SU-DHL-6 (cell line): ENCODE results near the gene PLEKHG2.

Experiments used
- EZH2phosphoT487 ChIP-seq: fragments of 200-600 bp; sonication (generic), shearing (Covaris generic); conservative IDR thresholded peaks from 2 replicates; pipeline ENCODE4 v1.6.1; 2018; ENCODE audit warnings: mild to moderate bottlenecking, antibody characterized with exemption, low read length, moderate library complexity, mixed read lengths
- TF ChIP-seq, protein P1 (sequence below): fragments of 200-600 bp; sonication (generic); IDR thresholded peaks from one replicate; pipeline ENCODE4 v1.5.1; 2017; ENCODE audit warnings: antibody characterized with exemption, mild to moderate bottlenecking, low read length, moderate library complexity; ENCODE audit not compliant: insufficient read depth, poor library complexity, severe bottlenecking

DNA sequence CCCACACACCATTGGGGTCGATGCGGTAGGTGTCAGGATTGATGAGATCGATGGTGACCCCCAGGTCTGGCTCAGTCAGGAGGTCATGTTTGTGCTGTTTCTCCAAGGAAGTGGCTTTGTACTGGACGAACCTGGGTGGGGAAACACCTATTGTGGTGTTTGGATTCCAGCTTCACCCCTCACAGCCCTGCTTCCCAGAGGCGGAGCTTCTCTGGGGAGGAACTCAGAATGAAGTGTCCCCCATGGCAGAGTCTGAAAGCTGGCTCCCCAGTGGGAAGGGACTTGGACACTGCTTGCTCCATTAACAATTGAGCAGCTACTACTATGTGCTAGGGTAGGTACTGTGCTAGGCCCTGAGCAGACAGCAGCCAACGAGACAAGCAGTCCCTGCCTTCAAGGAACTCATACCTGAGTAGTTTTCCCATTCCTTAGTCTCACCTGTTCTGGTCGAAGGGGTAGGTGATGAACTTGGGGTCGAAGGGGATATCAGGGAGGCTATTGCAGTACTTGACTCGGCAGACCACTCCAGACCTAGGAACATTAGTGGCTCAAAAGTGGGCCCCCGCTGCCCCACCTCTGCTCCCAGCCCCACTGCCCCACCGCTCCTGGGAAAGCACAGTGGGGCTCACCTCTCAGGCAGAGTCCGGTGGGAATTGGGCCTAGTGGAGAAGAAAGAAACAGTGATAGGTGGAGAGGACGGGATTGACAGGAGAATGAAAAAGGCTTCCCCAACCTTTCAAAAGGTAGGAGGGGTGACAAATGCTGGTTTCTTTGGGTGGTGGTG lies 22.6 kb upstream of the PLEKHG2 start:
- no peak for TF ChIP-seq EZH2phosphoT487
- TF ChIP-seq, protein P1, sequence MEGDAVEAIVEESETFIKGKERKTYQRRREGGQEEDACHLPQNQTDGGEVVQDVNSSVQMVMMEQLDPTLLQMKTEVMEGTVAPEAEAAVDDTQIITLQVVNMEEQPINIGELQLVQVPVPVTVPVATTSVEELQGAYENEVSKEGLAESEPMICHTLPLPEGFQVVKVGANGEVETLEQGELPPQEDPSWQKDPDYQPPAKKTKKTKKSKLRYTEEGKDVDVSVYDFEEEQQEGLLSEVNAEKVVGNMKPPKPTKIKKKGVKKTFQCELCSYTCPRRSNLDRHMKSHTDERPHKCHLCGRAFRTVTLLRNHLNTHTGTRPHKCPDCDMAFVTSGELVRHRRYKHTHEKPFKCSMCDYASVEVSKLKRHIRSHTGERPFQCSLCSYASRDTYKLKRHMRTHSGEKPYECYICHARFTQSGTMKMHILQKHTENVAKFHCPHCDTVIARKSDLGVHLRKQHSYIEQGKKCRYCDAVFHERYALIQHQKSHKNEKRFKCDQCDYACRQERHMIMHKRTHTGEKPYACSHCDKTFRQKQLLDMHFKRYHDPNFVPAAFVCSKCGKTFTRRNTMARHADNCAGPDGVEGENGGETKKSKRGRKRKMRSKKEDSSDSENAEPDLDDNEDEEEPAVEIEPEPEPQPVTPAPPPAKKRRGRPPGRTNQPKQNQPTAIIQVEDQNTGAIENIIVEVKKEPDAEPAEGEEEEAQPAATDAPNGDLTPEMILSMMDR, result no peak
